Heart left ventricle (tissue), 13 donors: ENCODE data around the gene SRC.

ENCODE experiments used
- CTCF ChIP-seq, 12 donors: fragments of 200-600 bp; sonication (generic) in 4 of 12; IDR thresholded peaks; one replicate each; pipeline versions ENCODE4 v1.5.0 to v1.8.0; 2018 to 2022; ENCODE audit warnings: antibody characterized with exemption in 12 of 12, mild to moderate bottlenecking in 5 of 12
- POLR2A ChIP-seq, 2 donors: fragments of 450-650 bp; IDR thresholded peaks; one replicate each; pipeline ENCODE4 v1.6.1; 2017; ENCODE audit warnings: antibody characterized with exemption in 2 of 2, mild to moderate bottlenecking in 2 of 2, moderate library complexity in 2 of 2
- donor health status: ischemic (EF 13 %, LVEDD 7.1; RV severe dilation, severe dysfunction).
- donor health status: DM: no; HTN: yes; CAD: no.
- donor health status: DM: no; HTN: no; CAD: no.
- donor health status: ischemic (EF 25% LVEDD 6.9; RV normal size, moderate dysfunction).
- donor health status: ischemic (EF 25% LVEDD 5.7; RV mildly dilated, moderate dysfunction).
- donor health status: ischemic (EF 35%, LVEDD 5.7; RV mildly dilated, moderate dysfunction).
- donor health status: nonischemic (EF 11% LVEDD 7.7; RV severe dilation, severe dysfunction).
- donor health status: DM: yes; HTN: yes; CAD: no.
- donor health status: PGD.
- donor health status: ischemic (EF 29% LVEDD 5.4; RV normal size, mild dysfunction).
- donor health status: nonischemic (EF 23%, LVEDD 6.1; RV moderate dilation, normal function).

DNA sequence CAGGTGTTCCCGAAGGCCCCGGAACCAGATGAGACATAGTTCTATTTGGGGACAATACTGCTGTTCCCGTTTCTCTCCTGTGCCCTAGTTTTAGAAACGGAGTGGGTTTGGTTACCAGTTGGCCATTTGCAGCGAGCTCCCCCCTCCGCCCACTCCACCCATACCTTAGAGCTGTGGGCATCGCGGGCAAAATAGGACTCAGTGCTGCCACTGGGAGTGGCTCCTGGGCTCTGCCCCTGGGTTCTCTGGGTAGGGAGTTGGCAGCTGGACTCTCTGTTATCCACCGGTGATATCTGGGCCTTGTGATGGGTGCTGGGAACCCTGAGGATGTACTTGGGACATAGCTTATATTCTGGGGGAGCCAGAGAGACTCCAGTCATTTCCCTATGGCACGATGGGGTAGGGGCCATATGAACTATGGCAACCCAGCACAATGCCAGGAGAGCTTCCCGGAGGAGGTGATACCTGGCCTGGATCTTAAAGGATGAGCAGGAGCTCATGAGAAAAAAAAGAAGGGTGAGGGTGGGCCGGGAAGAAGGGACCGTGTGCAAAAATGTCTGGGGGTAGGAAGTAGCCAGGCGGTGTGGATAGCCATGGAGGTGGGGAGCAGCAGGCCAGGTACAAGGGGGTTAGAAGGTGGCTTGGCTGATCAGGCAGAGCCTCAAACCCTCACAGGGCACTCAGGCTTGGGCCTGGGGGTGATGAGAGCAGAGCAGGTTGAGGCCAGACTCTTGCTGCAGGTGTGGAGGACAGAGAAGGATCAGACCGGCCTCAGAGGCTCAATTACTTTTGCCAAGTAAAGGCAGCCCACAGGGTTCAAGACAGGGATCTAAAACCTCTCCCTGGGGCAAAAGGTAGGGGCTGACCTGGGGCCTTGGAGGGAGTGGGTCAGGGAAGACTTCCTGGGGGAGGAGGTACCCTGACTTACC is 9.6 kb downstream of the SRC start:
- TF ChIP-seq CTCF (IDR thresholded peaks at IDR 0.05) (no peak), POLR2A (IDR thresholded peaks at IDR 0.05) (no peak)
